ENCODE measurements around the gene ATP9A.
"Not testable (repeated sequence)": the region's sequence is repeated elsewhere in the genome, so short reads cannot be mapped to it uniquely, and the experiment has no call there.

The ATP9A gene

DNA sequence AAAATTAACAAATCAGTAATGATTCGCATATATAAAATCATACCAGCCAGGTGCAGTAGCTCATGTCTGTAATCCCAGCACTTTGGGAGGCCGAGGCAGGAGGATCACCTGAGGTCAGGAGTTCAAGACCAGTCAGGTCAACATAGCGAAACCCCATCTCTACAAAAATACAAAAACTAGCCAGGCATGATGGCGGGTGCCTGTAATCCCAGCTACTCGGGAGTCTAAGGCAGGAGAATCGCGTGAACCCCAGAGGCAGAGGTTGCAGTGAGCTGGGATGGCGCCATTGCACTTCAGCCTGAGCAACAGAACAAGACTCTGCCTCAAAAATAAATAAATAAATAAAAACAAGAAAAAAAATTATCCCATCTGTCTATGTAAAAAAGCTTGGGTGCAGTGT lies 124.4 kb downstream of the ATP9A start:
- H3K4me1 Mint-ChIP-seq (ENCODE audit: low read depth); H3K4me3 Mint-ChIP-seq; intact Hi-C loops (cut with micrococcal nuclease); H3K9me3 Mint-ChIP-seq; H3K27me3 Mint-ChIP-seq; H3K27ac Mint-ChIP-seq; H3K36me3 Mint-ChIP-seq (ENCODE audit: low read depth): not testable (repeated sequence)

DNA sequence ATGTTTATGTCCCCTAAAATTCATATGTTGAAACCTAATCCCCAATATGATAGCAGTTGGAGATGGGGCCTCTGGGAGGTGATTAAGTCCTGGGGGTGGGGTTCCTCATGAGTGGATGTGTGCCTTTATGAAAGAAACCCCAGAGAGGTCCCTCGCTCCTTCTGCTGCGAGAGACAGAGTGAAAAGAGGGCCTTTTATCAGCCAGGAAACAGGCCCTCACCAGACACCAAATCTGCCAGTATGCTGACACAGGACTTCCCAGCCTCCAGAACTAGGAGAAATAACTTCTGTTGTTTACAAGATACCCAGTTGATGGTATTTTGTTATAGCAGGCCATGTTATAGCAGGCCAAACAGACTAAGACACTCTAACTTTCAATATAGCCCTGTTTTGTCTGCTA lies 124.8 kb downstream of the ATP9A start:
- H3K4me1 Mint-ChIP-seq (ENCODE audit: low read depth) = no peaks in the 10 kb centered on the region
- H3K9me3 Mint-ChIP-seq = no peaks in the 10 kb centered on the region
- no peak overlapping the region for H3K4me3 Mint-ChIP-seq
- intact Hi-C loops (cut with micrococcal nuclease) = no loop called here
- H3K36me3 Mint-ChIP-seq (ENCODE audit: low read depth) = no peaks in the 10 kb centered on the region
- H3K27me3 Mint-ChIP-seq = peaks cover 2% of the 10 kb centered on the region
- H3K27ac Mint-ChIP-seq = no peak overlapping the region

DNA sequence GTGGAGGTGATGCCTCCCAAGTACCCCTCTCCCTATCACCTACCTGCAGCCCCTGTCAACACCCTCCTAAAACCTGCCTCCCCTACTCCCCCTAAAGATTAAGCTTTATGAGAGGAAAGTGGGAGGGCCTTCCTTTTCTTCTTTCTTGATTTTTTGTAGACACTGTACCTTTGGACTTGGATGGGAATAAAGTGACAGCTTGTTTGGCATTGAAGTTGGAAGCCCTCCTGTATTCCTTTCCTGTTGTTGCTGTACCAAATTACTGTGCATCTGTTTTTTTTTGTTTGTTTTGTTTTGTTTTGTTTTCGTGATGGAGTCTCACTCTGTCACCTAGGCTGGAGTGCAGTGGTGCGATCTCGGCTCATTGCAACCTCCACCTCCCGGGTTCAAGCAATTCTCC lies 126.3 kb downstream of the ATP9A start:
- Mint-ChIP-seq H3K27ac (no peak overlapping the region), H3K27me3 (peaks cover 8% of the 10 kb centered on the region), H3K4me3 (no peak overlapping the region), H3K4me1 (ENCODE audit: low read depth) (no peaks in the 10 kb centered on the region), H3K9me3 (no peaks in the 10 kb centered on the region), H3K36me3 (ENCODE audit: low read depth) (no peaks in the 10 kb centered on the region)
- intact Hi-C loops (cut with micrococcal nuclease) = no loop called here

DNA sequence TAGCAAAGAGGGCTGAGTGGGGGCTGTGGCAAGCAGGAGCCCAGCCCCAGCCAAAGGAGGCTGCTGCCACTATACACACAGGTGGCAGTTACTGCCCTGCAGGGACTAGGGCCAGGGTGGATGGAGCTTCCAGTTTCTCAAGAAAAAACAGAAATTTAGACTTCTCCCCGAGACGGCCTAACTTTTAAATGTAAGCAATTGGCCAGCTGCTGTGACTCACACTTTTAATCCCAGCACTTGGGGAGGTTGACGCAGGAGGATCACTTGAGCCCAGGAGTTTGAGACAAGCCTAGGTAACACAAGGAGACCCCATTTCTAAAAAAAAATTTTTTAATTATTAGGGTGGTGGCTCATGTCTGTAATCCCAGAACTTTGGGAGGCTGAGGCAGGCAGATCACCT lies 127.4 kb downstream of the ATP9A start:
- H3K4me1 Mint-ChIP-seq (ENCODE audit: low read depth) = no peaks in the 10 kb centered on the region
- no peaks in the 10 kb centered on the region for H3K36me3 Mint-ChIP-seq (ENCODE audit: low read depth)
- no peak overlapping the region for H3K27ac Mint-ChIP-seq
- peaks cover 13% of the 10 kb centered on the region for H3K27me3 Mint-ChIP-seq
- intact Hi-C loops (cut with micrococcal nuclease) = no loop called here
- H3K4me3 Mint-ChIP-seq = no peak overlapping the region
- H3K9me3 Mint-ChIP-seq = no peaks in the 10 kb centered on the region

DNA sequence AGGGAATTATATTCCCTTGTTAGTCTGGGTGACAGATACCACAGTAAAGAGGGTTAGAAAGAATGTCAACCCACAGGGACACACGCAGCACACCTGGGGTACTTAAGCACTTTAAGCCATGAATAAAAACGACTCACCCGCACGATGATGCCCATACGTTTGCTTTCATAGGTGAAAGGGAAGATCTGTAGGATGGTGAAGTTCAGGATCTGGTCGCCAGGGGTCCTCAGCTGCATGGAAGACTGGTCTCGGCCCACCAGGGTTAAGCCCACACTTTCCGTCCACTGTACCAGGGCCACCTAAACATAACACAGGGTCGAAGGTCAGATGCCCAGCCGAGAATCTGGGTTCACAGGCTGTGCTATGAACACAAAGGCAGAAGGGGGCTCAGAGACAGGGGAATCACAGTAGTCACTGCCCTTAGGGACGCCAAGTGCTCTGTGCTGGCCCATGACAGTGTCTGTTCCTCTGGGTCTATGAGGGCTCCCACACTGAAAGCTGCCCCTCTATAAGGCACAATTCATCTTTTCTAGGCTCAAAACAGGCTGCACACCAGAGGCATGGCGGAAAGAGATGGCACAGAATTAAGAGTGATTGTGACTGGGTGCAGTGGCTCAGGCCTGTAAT lies 128.9 kb downstream of the ATP9A start:
- Mint-ChIP-seq H3K4me3 (no peak overlapping the region), H3K9me3 (no peaks in the 10 kb centered on the region), H3K36me3 (ENCODE audit: low read depth) (no peaks in the 10 kb centered on the region), H3K27ac (no peak overlapping the region), H3K4me1 (ENCODE audit: low read depth) (peaks cover 5% of the 10 kb centered on the region), H3K27me3 (peaks cover 23% of the 10 kb centered on the region)
- intact Hi-C loops (cut with micrococcal nuclease) = loop anchor here (1.0 to 2.0 kb wide), 3 partner anchors 327 to 511 kb away; no protein-coding TSS in a partner anchor

DNA sequence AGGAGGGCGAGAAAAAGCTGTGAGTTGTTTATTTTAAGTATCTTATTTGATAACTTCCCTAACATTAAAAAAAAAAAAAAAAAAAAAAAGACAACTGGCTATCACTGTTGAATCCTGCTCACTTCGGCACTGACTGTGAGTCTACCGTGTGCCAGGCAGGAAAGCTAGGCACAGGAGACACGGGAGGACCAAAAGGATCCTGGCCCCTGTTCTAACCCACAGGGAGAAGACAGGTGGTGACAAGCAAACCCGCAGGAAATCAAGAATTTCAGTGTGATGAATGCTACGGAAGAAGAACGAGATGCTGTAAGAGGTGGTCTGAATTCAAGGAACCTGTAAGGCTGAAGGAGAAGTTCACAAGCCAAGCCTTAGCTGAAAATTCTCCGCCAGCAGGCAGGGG lies 130.9 kb downstream of the ATP9A start:
- H3K4me3 Mint-ChIP-seq = no peak overlapping the region

DNA sequence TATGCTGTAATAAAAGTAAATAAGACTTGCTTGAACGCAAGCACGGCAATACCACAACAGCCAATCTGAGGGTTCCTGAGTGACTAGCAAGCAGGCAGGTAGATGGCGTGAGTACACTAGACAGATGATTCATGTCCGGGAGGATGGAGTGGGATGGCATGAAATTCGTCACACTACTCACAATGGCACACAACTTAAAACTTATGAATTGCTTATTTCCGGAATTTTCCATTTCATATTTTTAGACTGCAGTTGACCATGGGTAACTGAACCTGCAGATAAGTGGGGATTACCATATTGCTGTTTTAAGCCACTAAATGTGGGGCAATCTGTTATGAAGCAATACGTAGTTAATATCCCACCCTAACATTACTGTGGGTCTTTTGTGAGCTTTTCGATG lies 132.1 kb downstream of the ATP9A start:
- no peak overlapping the region for H3K27ac Mint-ChIP-seq
- H3K27me3 Mint-ChIP-seq = peaks cover 51% of the 10 kb centered on the region
- H3K9me3 Mint-ChIP-seq = no peaks in the 10 kb centered on the region
- peaks cover 21% of the 10 kb centered on the region for H3K4me1 Mint-ChIP-seq (ENCODE audit: low read depth)
- intact Hi-C loops (cut with micrococcal nuclease) = no loop called here
- no peak overlapping the region for H3K4me3 Mint-ChIP-seq
- H3K36me3 Mint-ChIP-seq (ENCODE audit: low read depth) = no peaks in the 10 kb centered on the region

More for the DNA sequence above, 130.9 kb downstream of the ATP9A start:
- no peaks in the 10 kb centered on the region for H3K9me3 Mint-ChIP-seq
- no peak overlapping the region for H3K27ac Mint-ChIP-seq
- no peaks in the 10 kb centered on the region for H3K36me3 Mint-ChIP-seq (ENCODE audit: low read depth)
- H3K4me1 Mint-ChIP-seq (ENCODE audit: low read depth) = peaks cover 9% of the 10 kb centered on the region
- intact Hi-C loops (cut with micrococcal nuclease) = no loop called here
- H3K27me3 Mint-ChIP-seq = peaks cover 41% of the 10 kb centered on the region

DNA sequence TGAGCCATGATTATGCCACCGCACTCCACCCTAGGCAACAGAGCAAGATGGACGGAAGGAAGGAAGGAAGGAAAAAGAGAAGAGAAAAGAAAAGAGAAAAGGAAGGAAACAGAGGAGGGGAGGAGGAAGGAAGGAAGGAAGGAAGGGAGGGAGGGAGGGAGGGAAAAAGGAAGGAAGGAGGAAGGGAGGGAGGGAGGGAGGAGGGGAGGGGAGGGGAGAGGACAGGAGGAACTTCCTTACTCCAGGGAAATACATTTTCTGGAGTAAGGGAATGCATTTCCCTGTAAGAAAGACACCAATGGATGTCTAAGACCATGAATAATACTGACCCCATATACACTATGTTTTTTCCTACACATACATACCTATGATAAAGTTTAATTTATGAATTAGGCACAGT lies 132.5 kb downstream of the ATP9A start:
- Mint-ChIP-seq H3K4me3 (no peak overlapping the region), H3K4me1 (ENCODE audit: low read depth) (peaks cover 25% of the 10 kb centered on the region), H3K36me3 (ENCODE audit: low read depth) (no peaks in the 10 kb centered on the region), H3K27me3 (peaks cover 54% of the 10 kb centered on the region), H3K9me3 (no peaks in the 10 kb centered on the region), H3K27ac (no peak overlapping the region)
- intact Hi-C loops (cut with micrococcal nuclease) = no loop called here

DNA sequence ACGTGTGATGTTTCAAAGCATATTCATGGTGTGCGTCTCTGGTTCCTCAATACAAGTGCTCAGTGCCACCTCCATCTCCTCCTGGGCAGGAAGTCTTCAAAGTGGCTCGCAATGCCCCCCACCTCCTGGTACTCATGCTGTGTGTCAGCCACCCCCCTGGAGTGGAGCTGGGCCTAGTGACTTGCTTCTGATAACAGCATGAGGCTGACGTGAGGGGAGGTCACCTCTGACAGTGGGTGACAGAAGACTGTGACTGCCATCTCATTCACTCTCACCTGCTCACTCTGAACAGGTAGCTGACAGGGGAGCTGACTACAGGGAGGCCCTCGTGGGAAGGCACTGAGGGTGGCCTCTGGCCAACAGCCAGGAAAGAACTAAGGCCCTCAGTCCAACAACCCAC lies 133.3 kb downstream of the ATP9A start:
- peaks cover 58% of the 10 kb centered on the region for H3K27me3 Mint-ChIP-seq
- no peaks in the 10 kb centered on the region for H3K36me3 Mint-ChIP-seq (ENCODE audit: low read depth)
- H3K9me3 Mint-ChIP-seq = no peaks in the 10 kb centered on the region
- H3K4me1 Mint-ChIP-seq (ENCODE audit: low read depth) = peaks cover 33% of the 10 kb centered on the region
- intact Hi-C loops (cut with micrococcal nuclease) = no loop called here
- H3K27ac Mint-ChIP-seq = no peak overlapping the region
- H3K4me3 Mint-ChIP-seq = no peak overlapping the region

DNA sequence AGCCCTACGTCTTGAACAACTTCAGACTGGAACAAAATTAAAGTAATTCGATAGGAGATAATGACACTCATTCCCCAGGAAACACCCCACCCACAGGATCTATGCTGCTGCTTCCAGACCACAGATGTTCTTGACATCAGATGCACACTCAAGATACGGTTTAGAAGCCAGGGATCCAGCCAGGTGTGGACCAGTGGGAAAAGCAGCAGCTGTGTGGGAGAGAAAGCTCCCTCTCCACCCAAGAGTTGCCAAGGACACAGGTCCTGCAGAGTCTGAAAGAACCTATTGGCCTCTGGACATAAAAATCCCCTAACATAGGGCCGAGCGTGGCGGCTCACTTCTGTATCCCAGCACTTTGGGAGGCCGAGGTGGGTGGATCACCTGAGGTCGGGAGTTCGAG lies 133.9 kb downstream of the ATP9A start:
- intact Hi-C loops (cut with micrococcal nuclease) = no loop called here
- Mint-ChIP-seq H3K4me1 (ENCODE audit: low read depth) (peaks cover 35% of the 10 kb centered on the region), H3K36me3 (ENCODE audit: low read depth) (no peaks in the 10 kb centered on the region), H3K4me3 (no peak overlapping the region), H3K27ac (no peak overlapping the region), H3K27me3 (peaks cover 65% of the 10 kb centered on the region), H3K9me3 (no peaks in the 10 kb centered on the region)

DNA sequence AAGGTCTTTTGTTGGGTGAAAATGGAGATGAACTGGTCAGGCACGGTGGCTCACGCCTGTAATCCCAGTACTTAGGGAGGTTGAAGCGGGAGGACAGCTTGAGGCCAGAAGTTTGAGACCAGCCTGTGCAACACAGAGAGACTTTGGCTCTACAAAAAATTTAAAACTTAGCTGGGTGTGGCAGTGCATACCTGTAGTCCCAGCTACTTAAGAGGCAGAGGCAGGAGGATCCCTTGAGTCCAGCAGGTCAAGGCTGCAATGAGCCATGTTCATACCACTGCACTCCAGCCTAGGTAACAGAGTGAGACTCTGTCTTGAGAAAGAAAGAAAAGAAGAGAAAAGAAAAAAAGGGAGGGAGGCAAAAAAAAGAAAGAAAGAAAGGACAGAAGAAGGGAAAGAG lies 134.8 kb downstream of the ATP9A start:
- intact Hi-C loops (cut with micrococcal nuclease) = no loop called here
- no peak overlapping the region for H3K4me3 Mint-ChIP-seq
- H3K4me1 Mint-ChIP-seq (ENCODE audit: low read depth) = peaks cover 41% of the 10 kb centered on the region

DNA sequence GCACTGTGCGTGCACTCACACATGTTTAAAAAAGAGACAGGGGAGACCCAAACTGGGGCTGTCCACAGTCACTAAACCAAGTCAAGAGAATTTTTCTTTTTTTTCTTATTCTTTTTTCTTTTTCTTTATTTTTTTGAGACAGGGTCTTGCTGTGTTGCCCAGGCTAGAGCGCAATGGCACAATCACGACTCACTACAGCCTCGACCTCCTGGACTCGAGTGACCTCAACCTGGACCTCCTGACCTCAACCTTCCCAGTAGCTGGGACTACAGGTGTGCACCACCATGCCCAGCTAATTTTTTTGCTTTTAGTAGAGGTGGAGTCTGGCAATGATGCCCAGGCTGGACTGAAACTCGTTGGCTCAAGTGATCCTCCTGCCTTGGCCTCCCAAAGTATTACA lies 136.2 kb downstream of the ATP9A start:
- Mint-ChIP-seq H3K27ac (no peak overlapping the region), H3K36me3 (ENCODE audit: low read depth) (no peaks in the 10 kb centered on the region), H3K4me3 (no peak overlapping the region), H3K27me3 (peaks cover 80% of the 10 kb centered on the region), H3K9me3 (no peaks in the 10 kb centered on the region), H3K4me1 (ENCODE audit: low read depth) (peaks cover 41% of the 10 kb centered on the region)
- intact Hi-C loops (cut with micrococcal nuclease) = no loop called here

More for the DNA sequence above, 134.8 kb downstream of the ATP9A start:
- Mint-ChIP-seq H3K27ac (no peak overlapping the region), H3K9me3 (no peaks in the 10 kb centered on the region), H3K27me3 (peaks cover 71% of the 10 kb centered on the region), H3K36me3 (ENCODE audit: low read depth) (no peaks in the 10 kb centered on the region)

DNA sequence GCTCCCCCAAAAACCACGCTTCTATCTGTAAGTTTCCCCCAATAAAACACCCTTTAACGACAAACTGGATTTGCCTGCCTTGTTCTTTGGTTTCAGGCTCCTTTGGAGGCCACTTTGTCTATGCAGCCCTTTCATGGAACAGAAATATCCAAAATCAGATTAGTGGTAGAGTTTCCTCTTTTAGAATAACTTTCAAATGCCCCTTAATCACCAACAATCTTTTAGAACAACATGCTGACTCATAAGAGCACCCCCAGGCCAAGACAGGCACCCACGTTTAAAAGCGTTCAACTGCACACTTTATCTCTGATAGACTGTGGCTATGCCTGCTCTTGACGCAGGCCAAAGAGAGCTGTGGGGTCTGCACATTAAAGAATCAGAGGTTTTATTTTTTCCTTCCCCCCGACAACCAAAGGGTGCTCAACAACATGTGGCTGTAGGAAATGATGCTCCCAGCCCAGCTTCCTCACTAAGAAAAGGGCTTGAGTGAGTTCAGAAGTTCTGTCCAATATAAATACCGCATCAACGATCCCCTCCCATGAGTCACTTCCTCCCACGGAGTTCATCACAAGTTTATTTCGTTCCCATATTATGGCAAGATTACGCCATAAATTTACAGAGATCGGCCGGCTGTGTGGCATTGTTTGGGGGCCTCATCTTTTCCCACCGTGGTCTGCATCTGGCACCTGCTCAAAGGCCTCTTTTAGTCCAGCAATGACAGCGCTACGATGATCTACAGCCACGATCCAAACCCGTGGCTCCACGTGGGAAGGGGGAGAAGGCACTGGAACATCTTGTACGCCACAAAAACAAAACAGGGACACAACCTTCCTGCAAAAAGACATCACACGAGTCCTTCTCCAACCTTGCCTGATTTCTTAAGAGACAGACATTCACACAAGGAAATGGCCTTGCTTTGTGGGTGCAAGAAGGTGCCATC lies 136.9 kb downstream of the ATP9A start:
- Mint-ChIP-seq H3K27me3 (peaks cover 80% of the 10 kb centered on the region), H3K27ac (no peak overlapping the region), H3K4me1 (ENCODE audit: low read depth) (peaks cover 41% of the 10 kb centered on the region), H3K4me3 (no peak overlapping the region), H3K9me3 (no peaks in the 10 kb centered on the region), H3K36me3 (ENCODE audit: low read depth) (no peaks in the 10 kb centered on the region)
- intact Hi-C loops (cut with micrococcal nuclease) = no loop called here

DNA sequence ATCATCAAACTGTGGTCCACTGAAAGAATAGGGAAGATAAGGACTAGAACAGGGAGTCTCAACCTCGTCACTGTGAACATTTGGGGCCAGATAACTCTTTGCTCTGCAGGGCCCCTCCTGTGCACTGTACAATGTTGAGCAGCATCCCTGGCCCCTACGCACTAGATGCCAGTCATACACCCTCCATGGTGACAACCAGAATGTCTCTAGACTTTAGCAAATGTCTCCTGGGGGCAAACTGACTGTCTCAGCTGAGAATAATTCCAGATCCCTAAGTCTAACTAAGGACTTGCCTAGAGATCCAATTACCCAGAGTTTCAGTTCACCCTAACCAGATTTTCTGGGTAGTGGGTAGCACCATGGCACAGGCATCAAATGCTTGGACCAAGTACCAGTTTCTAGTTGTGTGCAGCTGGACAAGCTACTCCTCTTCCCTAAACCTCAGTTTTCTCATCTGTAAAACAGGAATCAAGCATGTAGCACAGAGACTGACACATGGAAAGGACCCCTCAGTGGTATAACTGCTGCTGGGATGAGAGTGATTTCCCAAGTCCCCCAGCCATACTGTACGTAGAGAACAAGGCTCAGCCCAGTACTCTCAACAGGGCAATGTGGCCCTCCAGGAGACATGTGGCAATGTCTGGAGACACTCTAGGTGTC lies 138.7 kb downstream of the ATP9A start:
- intact Hi-C loops (cut with micrococcal nuclease) = no loop called here
- no peak overlapping the region for H3K4me3 Mint-ChIP-seq
- no peak overlapping the region for H3K27ac Mint-ChIP-seq
- H3K9me3 Mint-ChIP-seq = no peaks in the 10 kb centered on the region
- H3K27me3 Mint-ChIP-seq = peaks cover 73% of the 10 kb centered on the region
- H3K36me3 Mint-ChIP-seq (ENCODE audit: low read depth) = no peaks in the 10 kb centered on the region
- peaks cover 36% of the 10 kb centered on the region for H3K4me1 Mint-ChIP-seq (ENCODE audit: low read depth)
